Calu3 (cell line): ENCODE results near the gene ARMC2. TPM values are rescaled to one million over a fixed set of nuclear protein-coding genes. Genes with fewer than 3 reads are reported as not detected.

Source experiments
- BruUV-seq: library from RNA; stranded (reverse); fragments of 400-500 nt; replicated peaks from 2 replicates; lab custom pipeline; 2021; lab: Mats Ljungman, UMichigan
- CTCF ChIA-PET: fragments of 300-600 bp; sonication (Branson Sonifier 250); formaldehyde crosslinking; loops from one replicate; lab custom pipeline; 2022; ENCODE audit warnings: antibody characterized with exemption; lab: Charles Lee
- DNase-seq: peaks from one replicate; pipeline ENCODE4 v3.0.0; 2022
- H3K27ac Mint-ChIP-seq: one replicate; pipeline ENCODE4 v1.8.0; 2022; ENCODE audit warnings: mixed read lengths; ENCODE audit not compliant: unreplicated experiment
- H3K27me3 Mint-ChIP-seq: one replicate; pipeline ENCODE4 v1.8.0; 2022; ENCODE audit warnings: mixed read lengths; ENCODE audit not compliant: unreplicated experiment
- H3K36me3 Mint-ChIP-seq: one replicate; pipeline ENCODE4 v1.8.0; 2022; ENCODE audit warnings: mild to moderate bottlenecking, moderate library complexity, mixed read lengths; ENCODE audit not compliant: insufficient read depth, unreplicated experiment
- H3K4me1 Mint-ChIP-seq: one replicate; pipeline ENCODE4 v1.8.0; 2022; ENCODE audit warnings: mild to moderate bottlenecking, low read depth, mixed read lengths; ENCODE audit not compliant: unreplicated experiment
- H3K4me3 Mint-ChIP-seq: one replicate; pipeline ENCODE4 v1.8.0; 2022; ENCODE audit warnings: mild to moderate bottlenecking, low read depth, moderate library complexity, mixed read lengths; ENCODE audit not compliant: unreplicated experiment
- H3K9me3 Mint-ChIP-seq: one replicate; pipeline ENCODE4 v1.8.0; 2022; ENCODE audit warnings: low read depth, mixed read lengths; ENCODE audit not compliant: unreplicated experiment
- CTCF ChIP-seq: fragments of 200-600 bp; IDR thresholded peaks from one replicate; pipeline ENCODE4 v1.8.0; 2022; ENCODE audit warnings: antibody characterized with exemption; ENCODE audit not compliant: unreplicated experiment
- intact Hi-C: fragments of 100-400 bp; cut with micrococcal nuclease; formaldehyde crosslinking; loops from one replicate; pipeline ENCODE4 v1.10.0; 2022; ENCODE audit not compliant: unreplicated experiment
- total RNA-seq: library from RNA; stranded (reverse); gene quantifications from 2 replicates; pipeline ENCODE4 v1.2.3, GENCODE V29; 2022

Gene ARMC2
- total RNA-seq, 1 experiment from 2014 or later, result 7.1 TPM

DNA sequence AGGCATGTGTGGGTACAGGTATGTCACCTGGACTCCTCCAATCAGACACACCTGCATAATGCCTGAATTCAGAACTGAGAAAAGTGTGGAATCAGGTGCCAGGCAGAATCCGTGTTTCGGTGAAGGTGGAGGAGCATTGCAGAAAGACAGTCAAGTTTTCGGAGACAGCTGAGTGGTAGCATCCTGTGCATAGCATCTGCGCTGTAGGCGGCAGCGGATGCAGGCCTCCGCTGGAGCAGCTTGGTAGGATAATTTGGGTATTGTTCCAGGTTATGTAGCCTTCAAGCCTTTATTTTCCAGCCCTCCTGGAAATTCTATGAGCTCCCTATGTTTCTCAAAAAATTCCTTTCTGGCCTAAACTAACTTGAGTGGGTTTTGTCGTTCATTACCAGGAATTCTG lies 15.5 kb upstream of the ARMC2 start:
- H3K9me3 Mint-ChIP-seq, result no peaks in the 10 kb centered on the region
- no peaks in the 10 kb centered on the region for H3K27me3 Mint-ChIP-seq
- no peaks in the 10 kb centered on the region for H3K36me3 Mint-ChIP-seq
- intact Hi-C loops, result no loop called here
- peaks cover 8% of the 10 kb centered on the region for H3K4me1 Mint-ChIP-seq
- CTCF ChIA-PET, result no interaction called here
- BruUV-seq, result no TSS peak
- no peak overlapping the region for H3K4me3 Mint-ChIP-seq
- no peak for DNase-seq
- TF ChIP-seq CTCF, result no peak
- no peak overlapping the region for H3K27ac Mint-ChIP-seq

DNA sequence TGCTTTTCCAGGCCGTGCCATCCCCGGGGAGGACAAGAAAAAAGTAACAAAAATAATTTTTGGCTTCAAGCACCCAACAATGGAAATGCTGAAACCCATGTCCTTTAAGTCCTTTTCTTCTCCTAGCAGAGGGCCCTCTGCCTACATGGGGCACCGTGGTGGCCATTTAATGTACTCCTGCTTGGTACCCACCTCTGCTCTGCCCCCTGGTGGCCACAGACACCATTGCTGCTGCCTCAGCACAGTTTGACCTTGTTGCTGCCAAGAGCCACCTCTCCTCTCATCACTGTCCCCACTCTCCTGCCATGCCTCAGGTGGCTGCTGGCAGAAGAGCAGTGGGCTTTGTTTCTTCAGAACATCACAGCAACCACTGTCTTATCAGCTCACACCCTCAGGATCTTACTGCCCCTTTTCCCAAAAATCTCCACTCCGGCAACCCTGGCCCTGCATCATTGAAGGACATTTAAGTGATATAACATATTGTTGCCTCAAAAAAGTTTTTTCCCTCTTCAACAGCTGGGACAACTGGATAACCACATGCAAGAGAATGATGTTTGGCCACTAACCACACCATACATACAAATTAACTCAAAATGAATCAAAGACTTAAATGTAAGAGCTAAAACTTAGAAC lies 12.9 kb upstream of the ARMC2 start:
- H3K27ac Mint-ChIP-seq, result no peak overlapping the region
- CTCF ChIA-PET, result interaction anchor here (0.6 to 2.6 kb wide), 2 partner anchors 57 to 294 kb away, joined by 4 to 16 read pairs; no protein-coding TSS in a partner anchor

GRCh38 chr6:108836061-108836460 lies 12.2 kb upstream of the ARMC2 start:
- intact Hi-C loops, result loop anchor here (5.0 kb wide), 1 partner anchor 54 kb away; no protein-coding TSS in a partner anchor
- Mint-ChIP-seq H3K27ac (no peak overlapping the region), H3K36me3 (no peaks in the 10 kb centered on the region), H3K9me3 (no peaks in the 10 kb centered on the region), H3K4me3 (no peak overlapping the region), H3K4me1 (peaks cover 8% of the 10 kb centered on the region), H3K27me3 (no peaks in the 10 kb centered on the region)
- TF ChIP-seq CTCF, result no peak
- no TSS peak for BruUV-seq
- no peak for DNase-seq
- CTCF ChIA-PET, result interaction anchor here (0.6 to 2.6 kb wide), 3 partner anchors 16 to 294 kb away, joined by 4 to 16 read pairs (median 4); no protein-coding TSS in a partner anchor

More for the DNA sequence above, 12.9 kb upstream of the ARMC2 start:
- Mint-ChIP-seq H3K36me3 (no peaks in the 10 kb centered on the region), H3K4me3 (no peak overlapping the region), H3K9me3 (no peaks in the 10 kb centered on the region), H3K27me3 (no peaks in the 10 kb centered on the region), H3K4me1 (peaks cover 8% of the 10 kb centered on the region)
- BruUV-seq, result no TSS peak
- peak; percentile 87 for DNase-seq
- intact Hi-C loops, result loop anchor here (1.0 to 5.0 kb wide), 4 partner anchors 53 to 293 kb away; no protein-coding TSS in a partner anchor
- TF ChIP-seq CTCF, result peak; percentile 95

DNA sequence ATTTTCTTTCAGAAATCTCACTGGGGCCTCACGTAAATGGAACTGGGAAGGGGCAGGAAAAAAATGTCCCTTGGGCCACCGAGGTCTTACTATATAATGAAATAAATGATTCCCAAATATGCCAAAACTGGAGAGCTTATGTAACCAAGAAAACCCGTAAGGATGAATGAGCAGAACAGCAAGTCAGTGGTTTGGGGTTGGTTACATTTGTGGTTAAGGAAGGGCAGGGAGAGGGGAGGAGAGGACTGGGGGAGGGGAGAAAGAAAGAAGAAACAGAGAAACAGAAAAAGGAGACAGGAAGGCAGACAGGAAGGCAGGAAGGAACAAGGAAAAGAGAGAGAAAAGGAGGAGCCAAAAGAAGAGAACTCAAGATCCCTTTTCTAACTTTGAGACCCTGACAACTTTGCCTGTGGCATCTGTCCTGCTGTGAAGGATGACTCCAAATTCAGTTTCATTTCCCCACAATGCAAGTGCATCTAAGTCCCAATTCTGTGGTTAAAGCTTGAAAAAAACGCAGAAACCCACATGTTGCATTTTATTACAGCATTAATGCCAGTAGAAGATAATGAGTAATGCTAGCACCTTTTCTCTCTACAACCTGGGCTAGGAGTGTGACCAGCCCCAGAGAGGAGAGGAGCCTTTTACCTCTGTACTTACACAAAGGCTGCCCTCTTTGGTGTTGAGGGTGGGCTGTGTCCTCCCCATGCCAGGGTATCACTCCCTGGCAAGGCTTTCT lies 10.8 kb upstream of the ARMC2 start:
- TF ChIP-seq CTCF, result no peak
- Mint-ChIP-seq H3K27me3 (no peaks in the 10 kb centered on the region), H3K4me3 (no peak overlapping the region), H3K9me3 (no peaks in the 10 kb centered on the region), H3K4me1 (peaks cover 8% of the 10 kb centered on the region), H3K36me3 (no peaks in the 10 kb centered on the region), H3K27ac (no peak overlapping the region)
- intact Hi-C loops, result loop anchor here (5.0 kb wide), 1 partner anchor 55 kb away; no protein-coding TSS in a partner anchor
- no TSS peak for BruUV-seq
- CTCF ChIA-PET, result interaction anchor here (0.7 to 2.6 kb wide), 5 partner anchors 10 to 296 kb away, joined by 3 to 16 read pairs (median 4); partner anchors contain the start of gene ARMC2
- DNase-seq, result no peak
